EH (cell line): ENCODE data around the gene PLXNB3.
"Not testable (repeated sequence)": the region's sequence is repeated elsewhere in the genome, so short reads cannot be mapped to it uniquely, and the experiment has no call there.

Experiments used
- DNase-seq: peaks from one replicate; pipeline ENCODE4 v3.0.0-alpha.2; 2015; ENCODE audit warnings: low read depth

Gene PLXNB3

DNA sequence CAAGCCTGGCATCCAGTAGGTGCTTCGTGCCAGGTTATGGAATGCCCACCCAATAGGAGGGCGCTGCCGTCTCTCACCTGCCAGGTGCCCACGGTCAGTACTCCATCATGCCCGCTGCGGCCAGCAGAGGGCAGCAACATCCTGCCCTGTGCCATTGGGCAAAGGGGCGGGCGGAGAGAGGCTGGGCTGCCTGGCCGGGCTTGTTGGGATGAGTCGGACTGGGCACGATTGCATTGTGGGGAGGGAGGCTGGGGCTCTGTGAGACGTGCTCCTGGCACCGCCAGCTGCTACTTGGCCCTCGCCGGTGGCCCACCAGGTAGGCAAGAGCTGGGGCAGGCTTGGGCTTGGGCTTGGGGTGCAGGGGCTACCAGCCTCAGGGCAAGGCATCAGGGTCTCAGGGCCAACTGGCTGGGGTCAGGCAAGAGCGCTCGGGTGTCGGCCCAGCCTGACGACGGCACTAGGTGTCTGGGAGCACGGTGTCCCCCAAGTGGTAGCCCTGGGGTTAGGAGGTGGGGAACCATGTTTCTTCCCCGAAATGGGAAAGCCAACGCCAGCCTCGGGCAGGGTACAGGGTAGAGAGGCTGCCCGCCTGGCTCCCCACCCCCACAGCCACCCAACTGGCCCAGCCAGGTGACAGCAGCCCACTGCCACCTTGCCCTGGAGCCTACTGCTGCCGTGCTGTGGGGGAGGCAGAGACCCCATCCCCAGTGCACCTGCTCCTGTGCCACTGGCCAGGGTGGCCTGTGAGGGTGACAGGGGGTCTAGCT lies at the start of gene PLXNB3:
Gene PLXNB3 (plus strand): TSS at position 261 of the 767 bp plus-strand sequence. CDS start 1,287 bp downstream, outside the sequence.
- peak; percentile 79 for DNase-seq

- peak; percentile 50 for DNase-seq
These were observed 49.8 kb upstream of the PLXNB3 start for GRCh38 chrX:153714256-153714655.

- no peak for DNase-seq
These were observed 46.6 kb upstream of the PLXNB3 start for GRCh38 chrX:153717445-153717844.

GRCh38 chrX:153719238-153719637 lies 44.8 kb upstream of the PLXNB3 start:
- no peak for DNase-seq

DNA sequence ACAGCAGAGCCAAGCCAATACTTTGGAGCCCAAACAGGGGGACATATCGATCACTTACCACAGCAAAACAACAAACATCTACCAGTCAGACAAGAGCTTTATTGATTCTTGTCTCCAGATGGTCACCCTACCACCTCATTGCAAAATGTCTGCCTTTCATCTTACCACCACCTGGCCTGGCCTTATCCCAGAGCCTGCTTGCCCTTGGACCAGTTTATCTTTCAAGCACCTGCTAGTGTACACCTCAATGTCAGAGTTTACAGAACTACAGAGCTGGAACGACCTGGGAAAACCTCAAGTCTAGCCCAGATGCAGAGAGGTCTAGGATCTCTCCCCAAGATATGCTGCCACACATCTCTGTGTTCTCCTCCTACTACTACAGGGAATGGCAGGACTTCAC lies 44.3 kb upstream of the PLXNB3 start:
- no peak for DNase-seq

DNA sequence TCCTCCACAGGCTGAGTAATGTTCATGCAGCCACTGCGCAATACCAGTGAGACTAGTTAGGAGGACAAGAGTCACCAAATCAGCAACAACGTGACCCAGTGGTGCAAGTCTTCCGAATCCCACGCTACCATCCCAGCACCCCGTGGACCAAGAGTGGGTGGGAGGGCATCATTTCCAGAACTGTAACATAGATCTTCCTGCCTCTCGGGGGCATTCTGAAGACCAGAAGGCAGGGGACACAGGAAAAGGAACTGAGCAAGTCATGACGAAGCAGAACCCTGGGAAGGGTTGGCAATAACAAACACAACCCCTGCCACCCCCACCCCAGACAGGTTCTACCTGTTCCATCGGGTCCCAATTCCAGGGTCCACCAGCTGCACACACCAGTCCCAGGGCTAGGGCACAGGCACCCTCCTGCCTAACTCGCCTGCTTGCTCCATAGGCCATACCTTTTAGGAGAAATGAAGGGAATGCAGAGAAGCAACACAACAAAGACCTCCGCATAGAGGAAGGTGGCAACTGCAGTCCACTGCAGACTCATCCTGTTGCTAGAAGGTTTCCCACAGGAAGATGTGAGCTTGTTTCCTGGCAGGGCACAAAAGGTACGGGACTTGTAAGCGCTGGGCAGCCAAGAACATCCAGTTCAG lies 41.2 kb upstream of the PLXNB3 start:
- peak; percentile 15 for DNase-seq

- peak; percentile 51 for DNase-seq
These were observed 40.4 kb upstream of the PLXNB3 start for GRCh38 chrX:153723351-153724251.

GRCh38 chrX:153724252-153725038 lies 39.6 kb upstream of the PLXNB3 start, which contains the start of the genes ABCD1 and BCAP31:
Gene ABCD1 (plus strand): TSS chrX:153724856. CDS start chrX:153725267, 411 bp downstream.
Gene BCAP31 (minus strand): TSS chrX:153724387. CDS start chrX:153723244, 1,143 bp downstream.
- DNase-seq = peak; percentile 90

DNA sequence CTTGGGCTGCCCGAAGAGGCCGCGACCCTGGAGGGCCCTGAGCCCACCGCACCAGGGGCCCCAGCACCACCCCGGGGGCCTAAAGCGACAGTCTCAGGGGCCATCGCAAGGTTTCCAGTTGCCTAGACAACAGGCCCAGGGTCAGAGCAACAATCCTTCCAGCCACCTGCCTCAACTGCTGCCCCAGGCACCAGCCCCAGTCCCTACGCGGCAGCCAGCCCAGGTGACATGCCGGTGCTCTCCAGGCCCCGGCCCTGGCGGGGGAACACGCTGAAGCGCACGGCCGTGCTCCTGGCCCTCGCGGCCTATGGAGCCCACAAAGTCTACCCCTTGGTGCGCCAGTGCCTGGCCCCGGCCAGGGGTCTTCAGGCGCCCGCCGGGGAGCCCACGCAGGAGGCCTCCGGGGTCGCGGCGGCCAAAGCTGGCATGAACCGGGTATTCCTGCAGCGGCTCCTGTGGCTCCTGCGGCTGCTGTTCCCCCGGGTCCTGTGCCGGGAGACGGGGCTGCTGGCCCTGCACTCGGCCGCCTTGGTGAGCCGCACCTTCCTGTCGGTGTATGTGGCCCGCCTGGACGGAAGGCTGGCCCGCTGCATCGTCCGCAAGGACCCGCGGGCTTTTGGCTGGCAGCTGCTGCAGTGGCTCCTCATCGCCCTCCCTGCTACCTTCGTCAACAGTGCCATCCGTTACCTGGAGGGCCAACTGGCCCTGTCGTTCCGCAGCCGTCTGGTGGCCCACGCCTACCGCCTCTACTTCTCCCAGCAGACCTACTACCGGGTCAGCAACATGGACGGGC lies 38.8 kb upstream of the PLXNB3 start:
- DNase-seq = no peak

- no peak for DNase-seq
These were observed 38.2 kb upstream of the PLXNB3 start for GRCh38 chrX:153725832-153726285.

GRCh38 chrX:153726286-153727122 lies 37.5 kb upstream of the PLXNB3 start:
- peak; percentile 77 for DNase-seq

DNA sequence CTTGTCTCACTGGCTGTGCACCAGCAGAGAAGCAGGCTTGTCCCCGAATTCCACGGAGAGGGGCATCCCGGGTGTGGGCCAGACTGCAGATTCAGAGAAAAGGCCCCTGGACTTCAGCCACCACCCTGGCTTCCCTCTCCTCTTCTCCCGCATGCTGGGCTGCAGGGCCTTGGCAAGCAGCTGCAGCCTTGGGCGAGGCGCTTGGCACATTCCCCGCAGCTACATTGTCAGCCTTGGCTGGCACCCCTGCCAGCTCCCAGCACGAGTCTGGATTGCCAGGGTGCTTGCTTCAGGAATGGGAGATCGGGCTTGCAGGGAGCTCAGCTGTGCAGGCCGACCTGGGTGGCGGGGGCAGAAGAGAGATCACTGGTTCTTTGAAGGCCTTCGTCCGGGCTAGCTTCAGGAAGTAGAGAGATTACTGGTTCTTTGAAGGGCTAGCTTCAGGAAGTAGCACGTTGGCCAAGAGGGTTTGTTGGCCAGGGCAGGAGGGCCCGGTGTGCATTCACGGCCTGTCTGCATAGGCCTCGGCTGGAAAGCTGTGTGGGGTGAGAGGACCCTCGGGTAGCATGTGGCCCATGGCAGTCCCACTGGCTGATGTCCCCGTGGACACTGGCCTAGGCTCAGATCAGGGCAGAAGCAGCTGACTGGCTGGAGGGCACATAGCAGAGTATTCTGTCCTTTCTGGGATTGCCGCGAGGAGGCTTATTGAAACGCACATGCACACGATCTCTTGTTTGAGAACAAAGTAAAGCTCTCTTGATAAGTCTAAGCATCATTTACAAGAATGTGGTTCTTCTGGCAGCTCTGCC lies 36.7 kb upstream of the PLXNB3 start:
- peak; percentile 28 for DNase-seq

DNA sequence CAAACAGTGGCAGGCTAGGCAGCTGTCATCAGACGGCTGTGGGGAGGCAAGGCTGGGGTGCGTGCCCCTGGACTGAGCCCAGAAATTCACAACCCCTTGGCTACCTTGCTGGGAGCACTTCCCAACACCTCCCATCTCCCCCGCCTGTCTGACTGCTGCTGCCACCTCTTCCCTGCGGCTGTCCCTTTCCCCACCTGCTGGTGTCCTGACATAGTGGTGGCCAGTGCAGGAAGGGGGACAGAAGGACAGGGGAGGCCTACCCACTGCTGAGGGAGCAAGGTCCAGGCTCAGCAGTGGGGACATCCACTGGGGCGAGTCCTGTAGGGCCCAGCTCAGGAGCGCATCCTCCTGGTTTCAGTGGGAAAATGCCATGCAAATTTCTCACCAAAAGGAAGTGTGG lies 36.0 kb upstream of the PLXNB3 start:
- no peak for DNase-seq

DNA sequence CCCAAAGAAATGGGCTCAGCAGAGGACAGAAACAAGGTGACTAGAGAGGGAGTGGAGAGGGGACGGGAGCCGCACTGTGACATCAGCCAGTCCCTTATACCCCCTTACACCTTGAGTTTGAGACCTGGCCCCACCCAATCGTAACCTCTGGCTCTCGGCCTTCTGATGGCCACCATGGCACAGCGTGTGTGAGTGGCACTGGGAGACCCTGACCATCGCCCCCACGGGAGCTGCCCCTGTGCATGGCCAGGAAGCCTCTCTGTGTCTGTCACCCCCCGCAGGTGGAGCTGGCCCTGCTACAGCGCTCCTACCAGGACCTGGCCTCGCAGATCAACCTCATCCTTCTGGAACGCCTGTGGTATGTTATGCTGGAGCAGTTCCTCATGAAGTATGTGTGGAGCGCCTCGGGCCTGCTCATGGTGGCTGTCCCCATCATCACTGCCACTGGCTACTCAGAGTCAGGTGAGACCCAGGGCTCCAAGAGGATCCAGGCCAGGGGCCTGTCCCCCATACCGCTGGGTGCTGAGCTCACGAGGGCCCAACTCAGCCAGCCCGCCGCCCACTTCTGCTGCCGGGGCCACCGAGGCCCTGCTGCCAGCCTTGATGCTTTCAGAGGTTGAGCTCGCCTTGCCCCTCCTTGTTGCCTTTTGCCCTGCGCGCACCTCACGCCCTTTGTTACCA lies 35.0 kb upstream of the PLXNB3 start:
- DNase-seq = no peak

GRCh38 chrX:153730115-153730514 lies 33.9 kb upstream of the PLXNB3 start:
- DNase-seq = not testable (repeated sequence)

GRCh38 chrX:153731117-153731844 lies 32.8 kb upstream of the PLXNB3 start:
- no peak for DNase-seq

DNA sequence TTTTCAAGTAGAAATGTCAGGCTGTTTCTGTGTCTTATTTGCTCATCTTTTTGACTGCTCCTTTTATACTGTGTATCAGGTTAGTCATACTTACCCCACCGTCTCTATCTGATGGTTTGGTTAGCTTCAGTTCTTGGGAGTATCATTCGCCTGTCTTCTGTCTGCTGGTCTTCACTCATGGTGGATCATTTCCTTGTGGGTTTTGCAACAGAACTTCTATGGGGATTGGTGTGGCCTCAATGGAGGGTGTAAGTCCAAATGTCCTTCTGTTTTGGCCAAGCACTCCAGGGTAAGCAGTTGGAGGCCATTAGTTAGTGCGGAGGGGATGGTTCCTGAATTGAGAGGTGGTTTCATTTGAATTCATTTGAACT lies 32.2 kb upstream of the PLXNB3 start:
- no peak for DNase-seq
